HUDEP-2 (cell line): ENCODE data around the gene CBY1.
A peak's percentile ranks its signal among the peaks of the same experiment; 100 is the strongest.

Source experiments
- DNase-seq, 76 experiments: peaks; one replicate each; lab custom pipeline; 2025; ENCODE audit not compliant: unreplicated experiment in 76 of 76; lab: John Stamatoyannopoulos, UW

The CBY1 gene

GRCh38 chr22:38645430-38645829 lies 11.0 kb upstream of the CBY1 start:
- DNase-seq: no peak

- DNase-seq: no peak
Measured at GRCh38 chr22:38649841-38650522, 6.5 kb upstream of the CBY1 start.

GRCh38 chr22:38652859-38653258 lies 3.6 kb upstream of the CBY1 start:
- DNase-seq: peak in 1 of 76 experiments; percentile 5

- no peak for DNase-seq
Measured at GRCh38 chr22:38653741-38654140, 2.7 kb upstream of the CBY1 start.

GRCh38 chr22:38655519-38656255 lies 751 bp upstream of the CBY1 start:
- peak in 3 of 76 experiments; percentile 20 to 57 (median 48) for DNase-seq

- DNase-seq: peak in 9 of 76 experiments; percentile 2 to 37 (median 21)
Measured at GRCh38 chr22:38657045-38657909, 839 bp downstream of the CBY1 start.

GRCh38 chr22:38674888-38675287 lies 18.4 kb downstream of the CBY1 start:
- DNase-seq: no peak

GRCh38 chr22:38675833-38676232 lies 19.4 kb downstream of the CBY1 start:
- DNase-seq: peak in 22 of 76 experiments; percentile 8 to 46 (median 25)

- DNase-seq: peak in 73 of 76 experiments; percentile 35 to 85 (median 77)
Measured at GRCh38 chr22:38681582-38682335, 25.3 kb downstream of the CBY1 start, which contains the start of gene TOMM22. Gene TOMM22, plus strand, starts transcription at chr22:38681957. Its CDS starts 22 bp downstream, at chr22:38681979.

GRCh38 chr22:38684895-38685294 lies 28.5 kb downstream of the CBY1 start:
- peak in 41 of 76 experiments; percentile 8 to 66 (median 40) for DNase-seq

GRCh38 chr22:38685761-38686160 lies 29.3 kb downstream of the CBY1 start:
- no peak for DNase-seq

GRCh38 chr22:38689651-38690050 lies 33.2 kb downstream of the CBY1 start:
- DNase-seq: no peak

GRCh38 chr22:38694049-38694448 lies 37.6 kb downstream of the CBY1 start:
- no peak for DNase-seq

- no peak for DNase-seq
Measured at GRCh38 chr22:38694940-38695339, 38.5 kb downstream of the CBY1 start.

- DNase-seq: peak in 26 of 76 experiments; percentile 9 to 71 (median 38)
Measured at GRCh38 chr22:38696606-38697424, 40.4 kb downstream of the CBY1 start.

- peak in 67 of 76 experiments; percentile 21 to 78 (median 52) for DNase-seq
Measured at GRCh38 chr22:38697425-38698089, 41.1 kb downstream of the CBY1 start.

- DNase-seq: no peak
Measured at GRCh38 chr22:38698407-38699094, 42.1 kb downstream of the CBY1 start.

- no peak for DNase-seq
Measured at GRCh38 chr22:38699143-38699542, 42.7 kb downstream of the CBY1 start.
